ENCODE measurements around the gene SNX14.
A peak's percentile ranks its signal among the peaks of the same experiment; 100 is the strongest.

Gene SNX14

DNA sequence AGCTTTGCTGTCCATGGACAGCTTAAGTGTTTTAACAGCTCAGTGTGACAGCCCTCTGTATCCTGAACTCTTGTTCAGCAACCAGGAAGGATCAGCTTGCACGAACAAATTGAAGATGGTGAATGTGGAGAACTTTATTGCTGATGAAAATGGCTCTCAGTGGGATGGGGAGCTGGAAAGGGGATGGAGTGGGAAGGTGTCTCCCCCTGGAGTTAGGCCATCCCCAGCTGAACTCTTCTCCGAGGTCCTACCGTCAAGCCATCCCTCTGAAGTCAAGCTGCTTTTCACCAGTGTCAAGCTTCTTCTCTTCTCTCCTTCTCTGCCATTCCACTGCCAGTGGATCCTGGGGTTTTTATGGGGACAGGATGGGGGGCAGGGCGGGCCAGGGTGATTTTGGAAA lies 117.1 kb downstream of the SNX14 start:
- Mint-ChIP-seq H3K27me3 (no peaks in the 10 kb centered on the region), H3K4me3 (no peak overlapping the region), H3K36me3 (peaks cover 6 to 12% of the 10 kb centered on the region in 2 donors), H3K9me3 (peaks cover 0 to 4% of the 10 kb centered on the region in 2 donors), H3K4me1 (peaks cover 2 to 8% of the 10 kb centered on the region in 2 donors), H3K27ac (no peak overlapping the region)
- ATAC-seq (replicated peaks) (no peak), DNase-seq (no peak)

DNA sequence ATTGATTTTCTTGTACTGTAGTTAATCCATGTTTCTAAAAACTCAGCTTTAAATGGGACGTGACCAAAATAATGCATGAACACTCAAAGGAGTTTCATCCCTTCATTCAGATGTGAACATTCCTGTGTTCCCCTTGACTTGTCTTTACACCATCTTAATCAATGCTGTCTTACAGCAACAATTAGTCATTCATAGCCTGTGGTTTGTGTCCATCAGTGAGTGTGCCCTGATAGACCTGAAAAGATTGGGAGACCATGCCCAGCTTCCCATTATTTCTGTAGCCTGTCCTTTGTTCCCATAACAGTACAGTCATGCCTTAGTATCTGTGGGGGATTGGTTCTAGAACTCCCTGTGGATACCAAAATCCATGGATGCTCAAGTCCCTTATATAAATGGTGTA lies 119.9 kb downstream of the SNX14 start:
- ATAC-seq (replicated peaks) = no peak
- Mint-ChIP-seq H3K27ac (no peak overlapping the region), H3K4me1 (no peaks in the 10 kb centered on the region), H3K4me3 (no peak overlapping the region), H3K36me3 (peaks cover 6 to 12% of the 10 kb centered on the region in 2 donors), H3K27me3 (no peaks in the 10 kb centered on the region), H3K9me3 (peaks cover 0 to 4% of the 10 kb centered on the region in 2 donors)
- DNase-seq = no peak

DNA sequence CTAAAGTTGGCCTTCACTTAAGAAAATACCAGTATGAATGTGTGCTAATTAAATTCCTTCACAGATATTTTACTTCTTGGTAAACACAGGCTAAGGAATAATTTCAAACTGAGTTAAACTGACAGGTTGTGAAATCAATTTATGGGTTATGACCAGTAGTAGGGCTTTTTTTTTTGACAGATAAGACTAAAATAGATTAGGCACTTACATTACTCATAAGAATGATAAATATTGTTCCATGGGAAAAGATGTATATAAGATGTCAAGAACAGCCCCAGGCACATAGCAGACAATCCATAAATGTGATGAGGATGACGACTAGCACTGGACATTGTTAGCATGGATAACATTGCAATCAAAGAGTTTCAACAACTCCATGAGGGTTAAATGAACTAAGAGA lies 120.9 kb downstream of the SNX14 start:
- no peaks in the 10 kb centered on the region for H3K27me3 Mint-ChIP-seq
- H3K9me3 Mint-ChIP-seq = peaks cover 0 to 4% of the 10 kb centered on the region in 2 donors
- no peak overlapping the region for H3K4me3 Mint-ChIP-seq
- no peak overlapping the region for H3K27ac Mint-ChIP-seq
- no peaks in the 10 kb centered on the region for H3K4me1 Mint-ChIP-seq
- ATAC-seq (replicated peaks) = no peak
- DNase-seq = no peak
- H3K36me3 Mint-ChIP-seq = peaks cover 8 to 12% of the 10 kb centered on the region in 2 donors

DNA sequence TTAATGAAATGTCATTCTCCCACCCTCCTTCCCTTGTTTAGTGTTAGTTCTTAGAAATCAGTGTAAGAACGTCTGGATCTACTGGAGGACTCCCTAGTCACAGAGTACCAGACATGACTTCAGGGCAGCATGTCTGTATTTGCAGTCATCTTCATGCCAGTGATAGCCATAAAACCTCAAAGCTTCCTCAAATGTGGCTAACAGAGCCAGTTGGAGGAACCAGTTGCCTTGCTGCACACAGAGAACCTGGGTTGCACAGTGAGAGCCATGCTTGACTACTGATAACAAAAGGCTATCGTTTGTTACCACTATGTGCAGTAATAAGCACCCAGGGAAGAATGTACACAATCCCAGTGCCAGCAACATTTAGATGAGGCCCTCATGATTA lies 123.6 kb downstream of the SNX14 start:
- ATAC-seq (replicated peaks) (no peak), DNase-seq (no peak)
- Mint-ChIP-seq H3K4me1 (peaks cover 7 to 15% of the 10 kb centered on the region in 2 donors), H3K36me3 (peaks cover 0 to 5% of the 10 kb centered on the region in 2 donors), H3K27me3 (no peaks in the 10 kb centered on the region), H3K4me3 (no peak overlapping the region), H3K27ac (no peak overlapping the region), H3K9me3 (no peaks in the 10 kb centered on the region)

DNA sequence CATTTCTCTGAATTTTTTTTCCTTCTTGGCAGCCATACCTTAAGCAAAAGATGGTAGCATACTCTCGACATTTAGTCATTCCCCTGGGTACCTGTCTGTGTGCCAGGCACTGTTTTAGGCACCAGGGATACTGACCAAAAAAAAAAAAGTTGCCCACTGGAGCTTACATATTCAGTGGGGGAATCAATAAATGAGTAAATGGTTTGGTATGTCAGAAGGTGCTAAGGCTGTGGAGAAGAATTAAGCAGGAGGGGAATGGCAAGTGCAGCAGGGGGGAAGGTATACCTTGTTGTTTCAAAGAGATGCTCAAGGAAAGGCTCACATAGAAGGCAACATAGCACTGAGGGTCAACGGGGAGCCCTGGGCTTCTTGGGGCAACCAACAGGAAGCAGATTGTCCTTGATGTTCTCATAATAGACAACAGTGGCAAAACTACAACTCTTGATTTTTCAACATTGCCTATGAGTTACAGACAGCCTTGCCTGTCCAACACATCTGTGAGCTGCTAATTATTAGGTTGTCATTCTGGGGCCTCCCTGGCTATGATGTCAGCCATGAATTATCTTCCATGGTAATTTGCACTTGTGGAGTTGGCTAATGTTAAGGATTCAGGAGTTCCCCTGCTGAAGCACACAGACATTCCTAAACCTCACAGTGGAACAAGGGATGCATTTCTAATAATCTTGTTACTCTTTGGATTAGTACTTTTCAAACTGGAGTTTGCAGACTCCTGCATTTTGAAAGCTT lies 124.2 kb downstream of the SNX14 start:
- no peak overlapping the region for H3K4me3 Mint-ChIP-seq
- H3K9me3 Mint-ChIP-seq = no peaks in the 10 kb centered on the region
- H3K27ac Mint-ChIP-seq = no peak overlapping the region
- peaks cover 13 to 21% of the 10 kb centered on the region in 2 donors for H3K4me1 Mint-ChIP-seq
- DNase-seq = no peak
- peaks cover 0 to 5% of the 10 kb centered on the region in 2 donors for H3K36me3 Mint-ChIP-seq
- no peaks in the 10 kb centered on the region for H3K27me3 Mint-ChIP-seq
- ATAC-seq (replicated peaks) = no peak

DNA sequence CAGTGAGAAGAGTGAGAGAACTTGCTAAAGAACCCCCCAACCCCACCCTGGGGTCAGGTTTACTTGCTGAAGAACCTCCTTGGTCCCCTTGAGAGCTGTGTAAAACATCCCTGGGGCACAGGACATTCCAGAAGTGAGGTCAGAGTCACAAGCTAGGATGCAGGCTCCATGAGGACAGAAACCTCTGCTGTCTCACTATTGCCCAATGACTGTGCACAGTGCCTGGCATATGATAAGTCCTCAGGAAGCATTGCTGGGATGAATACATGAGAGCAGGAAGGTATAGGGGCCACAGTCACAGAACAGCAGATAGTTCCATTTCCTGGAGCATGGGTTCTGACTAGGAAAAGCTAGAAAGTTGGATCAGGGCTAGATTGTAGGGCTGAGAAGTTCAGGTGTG lies 125.3 kb downstream of the SNX14 start:
- peaks cover 0 to 5% of the 10 kb centered on the region in 2 donors for H3K36me3 Mint-ChIP-seq
- H3K27me3 Mint-ChIP-seq = no peaks in the 10 kb centered on the region
- H3K27ac Mint-ChIP-seq = no peak overlapping the region
- no peaks in the 10 kb centered on the region for H3K9me3 Mint-ChIP-seq
- peaks cover 15 to 31% of the 10 kb centered on the region in 2 donors for H3K4me1 Mint-ChIP-seq
- DNase-seq (no peak), ATAC-seq (replicated peaks) (no peak)
- H3K4me3 Mint-ChIP-seq = no peak overlapping the region

DNA sequence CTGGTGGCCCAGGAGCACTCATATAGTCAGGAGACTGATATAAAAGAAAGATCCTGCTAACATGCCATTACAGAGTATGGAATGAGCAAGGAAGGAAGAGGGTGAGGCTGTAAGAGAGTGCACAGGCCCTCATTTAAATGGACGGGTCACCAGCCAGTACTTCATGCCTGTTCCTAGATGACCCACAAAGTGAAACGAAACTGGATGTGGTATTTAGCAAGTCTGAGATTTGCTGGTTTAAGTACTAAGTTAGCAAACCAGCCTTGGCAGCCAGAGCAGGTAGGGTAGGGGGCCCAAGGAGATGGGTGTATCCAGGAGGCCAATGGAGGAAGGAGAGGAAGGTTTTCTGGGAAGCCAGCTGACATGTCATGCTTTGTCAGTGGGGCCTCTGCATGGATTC lies 127.9 kb downstream of the SNX14 start:
- Mint-ChIP-seq H3K4me3 (no peak overlapping the region), H3K27ac (no peak overlapping the region), H3K36me3 (peaks cover 0 to 2% of the 10 kb centered on the region in 2 donors), H3K27me3 (no peaks in the 10 kb centered on the region), H3K4me1 (peaks cover 24 to 54% of the 10 kb centered on the region in 2 donors), H3K9me3 (no peaks in the 10 kb centered on the region)
- DNase-seq (no peak), ATAC-seq (replicated peaks) (no peak)

DNA sequence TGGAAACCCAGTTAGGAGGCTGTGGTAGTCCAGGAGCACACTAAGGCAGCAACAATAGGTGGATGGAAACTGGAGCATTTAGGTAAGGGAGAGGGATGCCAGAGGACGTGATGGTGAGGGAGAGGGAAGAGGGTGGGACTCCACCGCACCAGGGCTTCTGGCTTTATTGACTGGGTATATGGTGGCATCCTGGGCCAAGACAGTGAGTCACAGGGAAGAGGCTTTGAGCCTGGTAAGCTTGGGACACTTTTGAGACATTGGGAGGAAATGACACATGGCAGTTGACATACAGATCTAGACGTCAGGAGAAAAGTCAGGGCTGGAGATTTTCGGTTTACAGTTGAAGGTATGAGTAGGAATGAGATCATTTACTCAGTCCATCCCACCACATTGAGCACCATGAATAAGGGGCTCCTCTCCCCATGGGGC lies 128.9 kb downstream of the SNX14 start:
- no peak overlapping the region for H3K4me3 Mint-ChIP-seq
- H3K27ac Mint-ChIP-seq = no peak overlapping the region
- ATAC-seq (replicated peaks) (peak; percentile 26 to 45), DNase-seq (no peak)
- H3K36me3 Mint-ChIP-seq = peaks cover 0 to 2% of the 10 kb centered on the region in 2 donors
- H3K4me1 Mint-ChIP-seq = peaks cover 27 to 59% of the 10 kb centered on the region in 2 donors
- no peaks in the 10 kb centered on the region for H3K9me3 Mint-ChIP-seq
- no peaks in the 10 kb centered on the region for H3K27me3 Mint-ChIP-seq

DNA sequence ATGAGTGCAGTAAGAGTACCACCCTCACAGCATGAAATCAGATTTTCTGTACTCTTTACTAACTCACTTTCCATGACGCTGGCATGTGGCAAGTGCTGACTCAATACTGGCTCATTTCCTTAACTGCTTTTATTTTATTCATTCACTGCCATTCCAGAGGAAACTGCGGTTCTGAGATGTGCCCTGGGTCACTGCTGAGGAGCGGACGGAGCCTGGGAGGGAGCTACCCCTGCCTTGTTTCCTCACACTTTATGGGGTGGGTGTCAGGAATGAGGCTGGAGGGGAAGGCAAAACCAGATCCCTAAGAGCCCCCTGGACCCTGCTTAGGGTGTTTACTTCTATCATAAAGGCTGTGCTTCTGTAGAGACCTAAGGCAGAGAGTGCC lies 129.4 kb downstream of the SNX14 start:
- Mint-ChIP-seq H3K9me3 (no peaks in the 10 kb centered on the region), H3K27me3 (no peaks in the 10 kb centered on the region), H3K4me3 (peak overlapping the region; percentile 32 to 39), H3K27ac (peak overlapping the region; percentile 33), H3K4me1 (peaks cover 27 to 62% of the 10 kb centered on the region in 2 donors), H3K36me3 (peaks cover 0 to 2% of the 10 kb centered on the region in 2 donors)
- DNase-seq (no peak), ATAC-seq (replicated peaks) (peak; percentile 45 to 54)

DNA sequence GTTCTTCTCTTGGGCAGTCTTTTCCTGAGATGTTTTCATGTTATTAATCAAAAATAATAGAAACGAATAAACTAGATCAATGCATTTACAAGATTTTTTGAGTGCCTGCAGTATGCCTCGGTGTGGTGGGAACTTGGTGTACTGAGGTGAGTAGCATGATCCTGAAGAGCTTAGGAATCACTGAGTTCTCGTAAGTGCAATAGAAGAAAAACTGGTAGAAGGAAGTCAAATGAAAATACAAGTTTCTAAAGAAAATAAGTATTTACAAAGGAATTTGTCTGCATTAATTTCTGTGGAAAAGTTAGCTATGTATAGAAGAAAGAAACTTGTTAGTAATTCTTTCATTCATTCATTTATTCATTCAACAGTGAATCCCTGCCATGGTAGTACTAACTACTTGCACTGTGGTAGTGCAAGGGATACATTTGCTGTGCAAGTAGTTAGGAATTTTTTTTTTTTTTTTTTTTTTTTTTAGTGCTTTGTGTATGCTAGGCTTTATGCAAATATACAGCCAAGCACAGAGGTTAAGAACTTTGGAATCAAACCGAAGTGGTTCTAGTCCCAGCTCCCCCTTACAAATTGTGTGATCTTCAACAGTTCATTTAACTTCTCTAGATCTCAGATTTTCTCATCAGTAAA lies 129.9 kb downstream of the SNX14 start:
- Mint-ChIP-seq H3K4me1 (peaks cover 29 to 68% of the 10 kb centered on the region in 2 donors), H3K4me3 (no peak overlapping the region), H3K27ac (no peak overlapping the region), H3K27me3 (no peaks in the 10 kb centered on the region), H3K9me3 (no peaks in the 10 kb centered on the region), H3K36me3 (peaks cover 0 to 2% of the 10 kb centered on the region in 2 donors)
- no peak for DNase-seq
- no peak for ATAC-seq (replicated peaks)

DNA sequence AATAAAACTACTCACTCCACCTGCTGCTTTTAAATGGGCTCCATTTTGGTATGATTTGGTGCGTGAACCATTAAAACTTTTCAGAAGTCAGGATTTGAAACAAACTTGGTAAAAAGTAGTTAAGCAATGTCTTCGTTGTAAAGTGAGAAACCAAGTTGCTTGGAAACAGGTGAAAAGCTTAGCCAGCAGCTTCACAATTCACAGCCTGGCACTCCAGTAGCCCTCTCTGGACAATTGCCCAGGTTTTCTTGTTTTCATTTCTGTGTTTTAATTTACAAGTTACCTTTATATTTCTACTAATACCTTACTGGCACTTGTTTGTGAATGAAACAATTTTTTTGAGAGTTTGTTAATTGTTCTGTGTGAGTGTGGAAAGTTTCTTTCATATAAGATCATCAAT lies 131.0 kb downstream of the SNX14 start:
- Mint-ChIP-seq H3K36me3 (no peaks in the 10 kb centered on the region), H3K27ac (peak overlapping the region; percentile 83), H3K9me3 (no peaks in the 10 kb centered on the region), H3K27me3 (no peaks in the 10 kb centered on the region), H3K4me3 (no peak overlapping the region), H3K4me1 (peaks cover 36 to 78% of the 10 kb centered on the region in 2 donors)
- no peak for ATAC-seq (replicated peaks)
- DNase-seq = no peak

DNA sequence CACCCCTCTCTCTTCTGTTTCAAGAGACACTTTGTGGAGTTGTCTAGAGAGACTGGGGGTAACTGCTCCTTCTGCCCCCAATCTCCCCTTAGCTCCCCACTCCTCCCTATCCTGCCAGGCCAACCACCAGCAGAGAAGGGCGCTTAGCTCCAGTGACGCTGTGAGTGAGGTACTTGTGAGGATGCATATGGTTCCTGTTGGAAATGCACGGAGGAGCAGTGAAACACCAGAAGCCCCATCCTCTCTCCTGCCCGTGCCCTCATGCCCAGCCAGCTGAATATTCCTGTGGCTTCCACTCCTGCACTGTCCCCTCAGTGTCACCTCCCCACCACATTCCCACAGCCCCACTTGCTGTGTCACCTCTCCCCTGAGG lies 131.9 kb downstream of the SNX14 start:
- H3K27ac Mint-ChIP-seq = peak overlapping the region; percentile 83
- no peak for DNase-seq
- ATAC-seq (replicated peaks) = peak; percentile 2 to 22
- no peaks in the 10 kb centered on the region for H3K36me3 Mint-ChIP-seq
- peak overlapping the region; percentile 28 to 34 for H3K4me3 Mint-ChIP-seq
- H3K9me3 Mint-ChIP-seq = no peaks in the 10 kb centered on the region
- H3K4me1 Mint-ChIP-seq = peaks cover 37 to 87% of the 10 kb centered on the region in 2 donors
- H3K27me3 Mint-ChIP-seq = no peaks in the 10 kb centered on the region

DNA sequence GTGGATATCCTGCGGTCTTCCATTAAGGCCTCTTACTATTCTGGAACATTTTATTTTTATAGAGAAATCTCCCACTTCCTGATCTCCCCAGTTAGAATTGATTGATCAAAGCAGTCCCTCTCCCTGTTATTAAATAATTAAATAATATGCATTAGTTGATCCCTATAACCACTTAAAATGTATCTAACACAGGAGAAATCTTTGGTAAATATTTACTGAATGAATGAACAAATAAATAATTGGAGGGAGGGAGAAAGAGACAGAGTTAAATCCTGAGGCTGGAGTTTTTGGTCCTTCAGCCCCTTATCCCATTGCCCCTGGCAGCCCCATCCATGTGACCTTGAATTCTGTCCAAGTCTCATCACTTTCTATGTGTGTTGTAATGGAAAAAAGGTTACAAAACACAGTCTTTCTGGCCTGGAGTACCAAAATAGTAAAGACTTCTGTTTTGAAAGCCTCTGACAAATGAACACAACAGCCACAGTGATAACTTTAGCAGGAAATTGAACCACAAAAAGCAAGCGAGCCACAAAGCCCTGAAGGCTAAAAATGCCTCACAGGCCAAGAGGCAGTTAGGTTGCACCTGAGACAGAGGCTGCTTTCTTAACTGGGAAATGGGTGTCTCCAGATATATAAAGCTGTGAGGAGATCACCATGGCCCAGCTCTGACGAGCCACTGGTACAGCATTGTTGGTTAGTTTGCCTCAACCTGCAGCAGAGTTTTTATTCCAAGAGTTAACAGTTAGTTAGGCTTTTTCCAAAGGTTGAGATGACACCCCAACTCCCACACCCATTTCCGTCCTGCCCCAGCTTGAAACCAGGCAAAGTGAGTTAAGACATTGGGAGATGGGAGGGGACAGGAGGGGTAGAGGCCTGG lies 132.5 kb downstream of the SNX14 start:
- Mint-ChIP-seq H3K27ac (peak overlapping the region; percentile 83), H3K36me3 (no peaks in the 10 kb centered on the region), H3K27me3 (peaks cover 0 to 3% of the 10 kb centered on the region in 2 donors), H3K4me1 (peaks cover 41 to 90% of the 10 kb centered on the region in 2 donors), H3K9me3 (no peaks in the 10 kb centered on the region), H3K4me3 (peak overlapping the region in 1 of 2 donors; percentile 28)
- peak; percentile 65 to 81 for ATAC-seq (replicated peaks)
- DNase-seq = peak; percentile 18

DNA sequence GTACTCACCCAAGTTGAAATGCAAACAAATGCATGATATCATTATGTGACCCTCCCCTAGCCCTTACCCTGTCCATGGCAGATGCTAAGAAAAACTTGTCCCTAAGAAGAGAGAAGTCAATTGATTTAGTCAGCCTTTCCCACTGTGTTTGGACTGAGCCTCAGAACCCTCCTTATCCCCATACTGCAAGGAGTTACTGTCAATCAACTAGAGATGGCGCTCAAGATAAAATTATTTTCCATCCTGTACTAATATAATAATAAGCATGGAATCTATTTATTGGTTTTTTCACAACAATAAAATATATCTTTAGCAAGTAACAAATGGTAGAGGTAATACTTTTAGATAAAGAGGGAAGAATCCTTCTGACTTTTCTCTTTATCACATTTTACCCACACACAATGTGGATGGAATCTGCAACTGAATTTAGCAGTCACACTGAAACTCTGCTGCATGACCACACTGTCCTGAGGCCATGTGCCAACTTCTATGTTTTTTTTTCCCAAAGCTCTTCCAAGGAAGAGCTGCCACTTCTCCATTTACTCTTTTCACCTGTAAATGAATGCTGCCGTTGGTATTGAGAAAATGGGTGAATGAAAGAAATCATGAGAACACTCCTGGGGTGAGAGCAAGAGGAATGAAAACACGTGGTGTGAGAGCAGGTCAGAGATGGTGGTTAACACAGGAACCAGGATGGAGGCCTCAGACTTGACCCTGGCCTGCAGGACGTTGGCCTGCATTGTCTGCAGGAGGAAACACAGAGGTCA lies 133.3 kb downstream of the SNX14 start:
- Mint-ChIP-seq H3K27me3 (peaks cover 0 to 3% of the 10 kb centered on the region in 2 donors), H3K4me1 (peaks cover 39 to 90% of the 10 kb centered on the region in 2 donors), H3K36me3 (no peaks in the 10 kb centered on the region), H3K4me3 (no peak overlapping the region), H3K27ac (peak overlapping the region; percentile 42), H3K9me3 (no peaks in the 10 kb centered on the region)
- no peak for DNase-seq
- ATAC-seq (replicated peaks) = no peak

Measured in stimulated activated naive B cell treated with anti-CD40 and anti-IgM and Interleukin-4, amounts not matched to agents 10 μg/mL and 1 μg/mL and 100 μg/mL, for 72 hours (primary cell).